HG03460 (cell line): ENCODE results near the gene CMSS1.

ENCODE experiments used
- ATAC-seq: cut with Tn5 transposase; IDR thresholded peaks from one replicate; pipeline ENCODE4 v1.9.1; 2021; ENCODE audit not compliant: unreplicated experiment

CMSS1 gene

DNA sequence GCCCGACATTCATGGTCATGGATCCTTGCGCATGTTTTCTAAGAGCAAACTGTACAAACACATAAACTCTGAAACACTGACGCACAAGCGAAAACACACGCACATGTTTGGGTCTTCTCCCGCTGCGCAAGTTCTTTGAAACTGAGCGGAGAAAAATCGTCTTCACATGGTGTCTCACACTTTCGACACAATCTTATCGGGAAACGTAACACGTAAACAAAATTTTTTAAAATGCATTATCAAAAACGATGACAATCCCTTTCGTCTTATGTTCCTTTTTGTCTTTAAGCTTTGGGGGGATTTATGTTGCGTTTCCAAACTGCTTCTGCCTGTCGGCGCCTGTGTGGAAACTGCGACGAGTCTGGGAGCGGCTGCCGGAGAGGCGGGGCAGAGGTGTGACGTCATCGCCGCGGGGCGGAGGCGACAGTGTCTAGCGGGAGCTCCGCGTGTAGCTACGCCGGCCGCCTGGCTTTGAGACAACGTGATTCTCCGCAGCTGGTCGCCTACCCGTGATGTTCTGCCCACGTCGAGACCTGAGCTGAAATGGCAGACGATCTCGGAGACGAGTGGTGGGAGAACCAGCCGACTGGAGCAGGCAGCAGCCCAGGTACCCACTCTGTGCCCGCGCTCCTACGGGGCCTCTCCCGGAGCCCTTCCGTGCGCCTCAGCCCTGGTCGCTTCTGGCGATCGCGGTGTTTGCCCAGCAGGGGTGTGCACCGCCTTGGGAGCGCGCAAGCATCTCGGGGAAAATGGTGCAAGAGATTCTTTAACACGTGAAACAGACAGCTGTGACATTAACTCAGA is at the start of gene CMSS1:
CMSS1 (plus strand) TSS at position 426 of the 804 bp plus-strand sequence.
- ATAC-seq = peak; percentile 98

DNA sequence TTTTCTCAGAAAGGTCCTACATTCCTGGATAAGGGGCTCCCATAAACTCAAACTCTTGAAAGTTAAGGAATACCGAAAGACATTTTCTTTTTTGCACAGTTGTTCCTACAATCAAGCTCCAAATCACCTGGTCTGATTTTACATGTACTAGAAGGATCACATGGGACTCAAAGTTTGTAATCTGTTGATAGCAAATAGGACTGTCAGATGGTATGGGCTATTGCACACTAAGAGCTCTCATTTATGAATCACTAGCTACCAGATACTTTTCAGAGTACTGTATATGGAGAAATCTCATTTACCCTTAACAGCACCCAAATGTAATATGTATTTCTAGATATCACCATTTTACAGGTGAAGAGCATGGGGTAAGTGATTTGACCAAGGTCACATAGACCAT is 49.5 kb upstream of the CMSS1 start:
- ATAC-seq = no peak

DNA sequence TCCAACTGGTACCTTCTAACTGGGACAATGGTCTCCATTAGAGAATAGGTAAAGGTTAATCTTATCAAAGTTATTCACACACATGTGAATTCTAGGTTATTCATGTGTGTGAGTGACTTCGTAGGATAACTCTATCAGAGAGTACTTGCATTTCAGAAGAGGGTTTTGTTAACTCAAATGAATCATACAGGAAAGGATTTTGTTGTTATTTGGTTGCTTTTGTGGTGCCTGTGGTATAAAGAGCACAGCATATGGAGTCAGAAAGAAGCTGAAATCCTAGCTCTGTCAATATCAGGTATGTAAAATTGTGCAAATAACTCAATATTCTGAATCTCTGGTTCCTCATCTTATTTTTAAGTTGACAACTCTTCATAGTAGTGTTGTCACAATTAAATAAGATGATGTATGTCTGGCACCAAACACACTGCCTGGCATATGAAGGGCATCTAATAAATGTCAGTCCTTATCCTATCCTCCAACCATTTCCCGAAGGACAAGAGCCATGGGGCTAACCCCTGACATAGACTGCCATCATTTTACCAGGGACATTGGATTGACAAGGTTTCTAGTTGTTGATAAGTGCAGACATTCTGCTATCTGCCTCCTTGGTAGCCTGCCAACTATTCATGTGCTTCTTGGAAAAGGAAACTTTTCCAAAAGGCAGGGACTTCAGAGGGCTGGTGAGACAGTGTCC is 48.7 kb upstream of the CMSS1 start:
- no peak for ATAC-seq

DNA sequence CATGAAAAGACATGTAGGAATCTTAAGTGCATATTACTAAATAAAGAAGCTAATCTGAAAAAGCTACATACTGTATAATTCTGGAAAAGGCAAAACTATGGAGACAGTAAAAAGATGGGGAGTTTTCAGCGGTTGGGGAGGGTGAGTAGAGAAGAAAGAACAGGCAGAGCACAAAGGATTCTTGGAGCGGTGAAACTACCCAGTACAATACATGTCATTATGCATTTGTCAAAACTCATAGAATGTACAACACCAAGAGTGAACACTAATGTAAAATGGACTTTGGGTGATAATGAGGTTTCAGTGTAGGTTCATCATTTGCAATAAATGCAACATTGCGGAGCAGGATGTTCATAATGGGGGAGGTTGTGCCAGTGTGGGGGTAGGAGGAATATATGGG is 45.5 kb upstream of the CMSS1 start:
- no peak for ATAC-seq

DNA sequence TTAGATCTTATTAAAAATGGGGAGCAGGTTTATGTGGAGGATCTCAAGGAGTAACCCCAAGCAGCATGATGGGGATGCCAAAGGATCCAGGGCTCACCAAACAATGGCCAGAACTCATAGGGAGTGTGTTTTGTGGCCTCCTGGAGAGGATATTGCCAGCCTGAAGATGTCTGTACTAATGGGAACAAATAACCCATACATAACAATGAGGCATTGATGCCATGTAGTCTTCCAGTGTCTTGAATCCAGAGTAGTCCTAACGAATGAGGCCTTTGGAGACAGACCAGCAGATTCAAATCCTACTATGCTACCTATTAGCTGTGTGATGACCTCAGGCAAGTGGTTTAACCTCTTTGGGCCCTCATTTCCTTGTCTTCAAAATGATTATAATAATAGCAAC is 45.0 kb upstream of the CMSS1 start:
- ATAC-seq = no peak

DNA sequence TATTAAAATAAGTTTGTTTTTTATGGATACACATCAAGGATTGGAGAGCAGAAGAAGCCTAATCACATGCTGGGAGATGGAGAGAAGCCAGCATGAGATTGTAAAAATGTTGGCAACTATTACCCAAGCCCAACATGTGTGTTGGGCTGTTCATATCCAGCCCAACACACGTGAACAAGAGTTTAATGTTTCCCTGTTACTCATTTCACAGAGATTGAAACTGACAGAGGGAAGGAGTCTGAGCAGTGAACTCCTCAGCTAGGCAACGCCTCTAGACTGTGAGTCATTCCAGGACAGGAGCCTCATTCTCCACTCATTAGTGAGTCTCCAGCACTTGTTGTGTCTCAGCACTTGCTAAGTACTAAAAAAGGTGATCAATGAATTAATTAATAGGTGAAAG is 43.2 kb upstream of the CMSS1 start:
- ATAC-seq = peak; percentile 95

DNA sequence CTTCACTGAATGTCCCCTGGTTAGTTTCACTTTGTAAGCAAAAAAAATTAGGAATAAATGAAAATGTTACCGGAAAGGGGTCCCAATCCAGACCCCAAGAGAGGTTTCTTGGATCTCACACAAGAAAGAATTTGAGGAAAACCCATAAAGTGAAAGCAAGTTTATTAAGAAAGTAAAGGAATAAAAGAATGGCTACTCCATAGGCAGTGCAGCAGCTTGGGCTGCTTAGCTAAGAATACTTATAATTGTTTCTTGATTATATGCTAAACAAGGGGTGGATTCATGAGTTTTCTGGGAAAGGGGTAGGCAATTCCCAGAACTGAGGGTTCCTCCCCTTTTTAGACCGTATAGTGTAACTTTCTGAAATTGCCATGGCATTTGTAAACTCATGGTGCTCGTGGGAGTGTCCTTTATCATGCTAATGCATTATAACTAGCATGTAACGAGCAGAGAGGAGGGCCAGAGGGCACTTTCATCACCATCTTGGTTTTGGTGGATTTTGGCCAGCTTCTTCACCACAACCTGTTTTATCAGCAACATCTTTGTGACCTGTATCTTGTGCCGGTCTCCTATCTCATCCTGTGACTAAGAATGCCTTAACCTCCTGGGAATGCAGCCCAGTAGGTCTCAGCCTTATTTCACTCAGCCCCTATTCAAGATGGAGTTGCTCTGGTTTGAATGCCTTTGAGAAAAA is 41.0 kb upstream of the CMSS1 start:
- ATAC-seq = no peak

DNA sequence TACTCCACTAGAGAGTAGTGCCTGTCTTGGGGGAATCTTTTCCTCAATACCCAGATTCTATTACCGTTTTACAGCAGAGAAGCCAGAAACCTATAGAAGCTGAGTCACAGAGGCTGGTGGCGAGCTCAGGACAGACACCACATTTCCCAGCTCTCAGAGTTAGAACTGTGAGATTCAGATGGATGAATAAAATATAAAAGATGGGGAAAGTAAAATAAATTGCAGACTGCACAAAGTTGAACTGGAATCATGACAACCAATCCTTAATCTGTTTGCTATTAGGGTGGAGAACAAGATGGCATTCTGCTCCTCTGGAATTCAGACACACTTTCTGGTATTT is 40.5 kb upstream of the CMSS1 start:
- no peak for ATAC-seq

DNA sequence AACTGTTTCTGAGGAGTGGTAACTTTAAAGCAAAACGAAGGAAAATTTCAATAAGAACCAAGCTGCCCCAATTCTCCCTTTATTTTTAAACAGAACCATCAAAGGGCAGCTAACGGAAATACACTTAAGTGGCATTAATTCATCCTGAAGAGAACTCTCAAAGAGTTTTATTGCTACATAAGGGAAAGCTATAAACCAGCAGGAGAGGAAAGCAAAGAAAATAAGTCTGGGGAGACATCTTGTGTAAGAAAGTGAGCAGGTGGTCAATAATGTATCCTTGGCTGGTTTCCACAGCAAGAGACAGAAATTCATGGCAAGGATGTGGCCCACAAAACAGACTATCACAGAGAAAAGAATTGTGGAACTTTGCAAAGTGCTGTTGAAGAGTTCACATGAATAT is 40.0 kb upstream of the CMSS1 start:
- no peak for ATAC-seq

DNA sequence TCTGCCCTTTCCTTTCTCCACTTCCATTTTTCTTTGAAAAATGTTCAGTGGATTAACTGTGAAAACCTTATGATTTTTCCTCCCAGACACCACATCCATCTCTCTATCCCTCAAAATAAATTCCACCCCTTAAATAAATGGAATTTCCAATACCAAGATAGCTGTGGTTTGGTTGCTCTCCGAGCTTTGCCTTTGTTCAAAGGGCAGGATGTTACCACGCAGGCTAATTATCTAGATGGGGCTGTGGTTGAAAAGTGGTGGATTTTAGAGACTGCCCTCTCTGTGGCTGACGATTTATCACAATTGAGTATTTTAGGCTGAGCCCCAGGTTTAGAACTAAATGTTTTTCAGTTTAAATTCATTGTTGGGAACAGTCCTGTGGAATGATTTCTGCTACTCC is 36.9 kb upstream of the CMSS1 start:
- ATAC-seq = no peak

DNA sequence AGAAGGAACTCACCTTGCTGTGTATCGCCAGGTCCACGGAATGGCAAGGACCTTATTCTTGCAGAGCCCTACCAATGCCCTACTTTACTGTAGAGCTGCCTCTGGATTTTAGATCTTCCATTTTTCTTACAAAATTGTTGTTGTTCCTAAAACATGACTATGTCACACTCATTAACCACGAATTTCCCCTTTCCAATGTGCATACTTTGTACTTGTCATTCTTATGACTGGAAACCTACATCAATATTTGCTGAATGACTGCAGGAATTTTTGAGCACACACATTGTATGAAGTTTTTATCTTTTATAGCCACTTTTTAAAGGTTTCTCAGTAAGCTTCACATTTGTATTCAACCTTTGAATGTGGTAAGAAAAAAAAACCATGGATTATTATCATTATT is 35.9 kb upstream of the CMSS1 start:
- no peak for ATAC-seq

DNA sequence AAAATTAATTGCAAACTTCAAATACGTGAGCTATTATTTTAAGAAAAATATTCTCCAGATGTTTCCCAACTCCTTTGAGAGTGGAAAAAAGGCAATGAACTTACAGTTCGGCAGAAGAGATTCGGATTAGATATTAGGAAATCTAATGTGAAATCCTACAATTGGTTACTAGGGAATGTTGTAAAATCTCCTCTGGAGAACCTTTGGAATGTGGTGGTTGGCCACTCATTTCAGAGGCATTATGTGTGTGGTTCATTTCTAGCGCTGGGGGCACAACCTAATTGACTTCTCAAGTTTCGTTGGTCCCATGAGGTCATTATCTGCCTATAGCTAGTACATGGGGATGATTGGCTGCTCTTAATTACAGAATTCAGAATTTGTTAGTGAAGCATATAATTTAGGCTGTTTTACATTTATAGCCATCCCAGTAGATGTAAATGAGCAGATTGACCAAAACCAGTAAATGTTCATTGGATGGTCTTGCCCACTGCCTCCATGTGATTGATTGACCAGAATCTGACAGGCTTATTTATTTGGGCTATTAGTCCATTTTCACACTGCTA is 34.6 kb upstream of the CMSS1 start:
- no peak for ATAC-seq

DNA sequence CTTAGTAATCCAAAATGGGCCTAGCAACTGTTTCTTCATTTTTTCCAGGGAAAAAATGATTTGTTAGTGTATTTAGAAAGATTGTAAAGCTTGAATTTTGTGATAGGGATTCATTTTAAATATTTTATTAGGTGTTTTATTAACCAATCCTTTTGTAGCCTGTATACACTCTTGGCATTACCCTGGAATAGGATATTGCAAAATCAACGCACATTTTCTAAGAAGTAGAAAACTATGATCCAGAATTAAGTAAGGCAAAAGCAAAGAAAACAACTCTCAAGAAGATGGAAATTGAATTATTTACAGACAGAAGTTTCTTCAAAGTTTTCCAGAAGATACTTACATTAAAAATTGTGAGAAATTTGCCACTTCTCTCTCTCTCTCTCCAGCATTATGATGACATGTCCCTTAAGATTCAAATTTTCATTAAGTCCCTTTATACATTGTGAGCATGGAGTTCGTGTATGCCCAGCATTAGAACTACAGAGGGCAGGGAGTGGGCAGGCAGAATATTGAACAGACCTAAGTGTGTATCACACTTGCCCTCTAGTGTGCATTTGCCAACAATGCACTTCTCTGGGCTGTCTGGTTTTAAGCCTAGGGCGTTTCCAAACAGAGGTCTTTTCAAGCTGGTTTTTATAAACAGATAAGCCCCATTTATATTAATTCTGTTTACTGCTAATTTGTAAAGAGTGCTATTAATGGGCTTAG is 28.5 kb upstream of the CMSS1 start:
- ATAC-seq = peak; percentile 90

DNA sequence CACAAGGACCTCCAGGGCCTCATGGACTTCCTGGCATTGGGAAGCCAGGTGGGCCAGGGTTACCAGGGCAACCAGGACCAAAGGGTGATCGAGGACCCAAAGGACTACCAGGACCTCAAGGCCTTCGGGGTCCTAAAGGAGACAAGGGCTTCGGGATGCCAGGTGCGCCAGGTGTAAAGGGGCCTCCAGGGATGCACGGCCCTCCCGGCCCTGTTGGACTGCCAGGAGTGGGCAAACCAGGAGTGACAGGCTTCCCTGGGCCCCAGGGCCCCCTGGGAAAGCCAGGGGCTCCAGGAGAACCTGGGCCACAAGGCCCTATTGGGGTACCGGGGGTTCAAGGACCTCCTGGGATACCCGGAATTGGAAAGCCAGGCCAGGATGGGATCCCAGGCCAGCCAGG is 23.2 kb upstream of the CMSS1 start:
- ATAC-seq = no peak

DNA sequence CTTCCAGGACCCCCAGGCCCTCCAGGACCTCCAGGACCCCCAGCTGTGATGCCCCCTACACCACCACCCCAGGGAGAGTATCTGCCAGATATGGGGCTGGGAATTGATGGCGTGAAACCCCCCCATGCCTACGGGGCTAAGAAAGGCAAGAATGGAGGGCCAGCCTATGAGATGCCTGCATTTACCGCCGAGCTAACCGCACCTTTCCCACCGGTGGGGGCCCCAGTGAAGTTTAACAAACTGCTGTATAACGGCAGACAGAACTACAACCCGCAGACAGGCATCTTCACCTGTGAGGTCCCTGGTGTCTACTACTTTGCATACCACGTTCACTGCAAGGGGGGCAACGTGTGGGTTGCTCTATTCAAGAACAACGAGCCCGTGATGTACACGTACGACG is 22.1 kb upstream of the CMSS1 start:
- no peak for ATAC-seq

DNA sequence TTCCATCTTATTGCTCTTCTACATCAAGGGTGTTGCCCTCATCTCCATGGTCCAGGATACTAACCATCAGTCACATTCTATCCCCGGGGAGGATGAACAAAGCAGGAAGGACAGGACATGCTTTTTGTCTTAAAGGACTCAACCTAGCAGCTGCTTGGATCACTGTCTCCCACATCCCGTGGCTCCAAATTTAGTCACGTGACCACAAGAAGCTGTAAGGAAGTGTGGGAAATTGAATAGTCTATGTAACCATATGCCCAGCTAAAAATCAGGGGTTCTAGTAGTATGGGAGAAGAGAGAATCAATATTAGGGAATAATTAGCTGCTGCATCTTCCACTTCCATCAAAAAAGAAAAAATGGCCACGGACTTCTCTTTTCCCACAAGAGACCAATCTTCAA is 18.2 kb upstream of the CMSS1 start:
- ATAC-seq = no peak

DNA sequence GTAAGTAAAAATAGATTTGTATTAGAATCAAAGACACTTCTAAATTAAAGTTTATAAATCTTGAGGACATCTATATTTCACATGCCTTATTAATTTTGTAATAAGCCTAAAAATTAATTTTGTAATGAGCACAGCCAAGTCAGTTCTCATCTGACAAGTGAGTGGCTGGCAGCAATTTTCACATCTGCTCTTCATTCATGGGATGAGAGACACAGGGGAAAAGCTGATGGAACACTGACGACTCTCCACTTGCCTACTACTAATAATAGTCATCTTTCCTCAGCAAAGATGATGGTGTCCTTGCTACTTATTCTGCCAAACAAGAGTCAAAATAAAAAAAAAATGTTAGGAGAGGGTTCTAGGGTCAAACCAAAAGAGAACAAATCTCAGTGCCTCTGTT is 14.4 kb upstream of the CMSS1 start:
- ATAC-seq = no peak

DNA sequence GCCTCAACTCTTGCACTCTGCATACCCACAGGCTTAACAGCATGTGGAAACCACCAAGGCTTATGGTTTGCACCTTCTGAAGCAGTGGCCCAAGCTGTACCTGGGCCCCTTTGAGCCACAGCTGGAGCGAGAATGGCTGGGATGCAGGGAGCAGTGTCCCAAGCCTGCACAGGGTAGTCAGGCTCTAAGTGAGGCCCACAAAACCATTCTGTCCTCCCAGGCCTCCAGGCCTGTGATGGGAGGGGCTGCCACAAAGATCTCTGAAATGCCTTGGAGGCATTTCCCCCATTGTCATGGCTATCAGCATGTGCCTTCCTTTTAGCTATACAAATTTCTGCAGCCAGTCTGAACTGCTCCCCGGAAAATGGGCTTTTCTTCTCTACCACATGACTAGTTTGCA is 12.5 kb upstream of the CMSS1 start:
- no peak for ATAC-seq

DNA sequence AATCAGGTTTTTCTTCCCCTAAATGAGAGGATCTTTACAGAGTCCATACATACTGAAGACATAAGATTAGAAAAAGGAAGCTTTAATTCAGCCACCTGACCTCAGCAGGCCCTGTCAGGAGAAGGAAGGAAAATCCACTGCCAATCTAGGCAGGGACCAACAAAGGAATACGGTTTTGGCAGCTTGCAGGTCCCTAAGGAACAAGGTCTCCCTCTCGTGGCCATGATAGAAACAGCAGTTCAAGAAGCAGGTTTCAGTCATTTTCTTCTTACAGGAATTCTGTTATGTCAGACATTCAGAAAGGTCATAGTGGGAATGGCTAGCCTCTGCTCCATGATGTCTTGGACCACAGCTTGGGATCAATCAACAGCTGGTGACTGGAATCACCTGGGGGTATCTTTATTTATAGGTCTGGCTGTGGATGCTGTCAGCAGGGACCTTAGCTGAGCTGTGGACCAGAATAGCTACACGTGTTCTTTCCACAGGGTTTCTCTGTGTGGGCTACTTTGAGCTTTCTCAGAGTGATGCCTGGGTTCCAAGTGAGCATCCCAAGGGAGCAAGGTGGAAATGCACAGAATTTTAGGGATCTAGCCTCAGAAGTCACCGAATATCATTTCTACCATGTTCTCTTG is 9.4 kb upstream of the CMSS1 start:
- ATAC-seq = no peak

DNA sequence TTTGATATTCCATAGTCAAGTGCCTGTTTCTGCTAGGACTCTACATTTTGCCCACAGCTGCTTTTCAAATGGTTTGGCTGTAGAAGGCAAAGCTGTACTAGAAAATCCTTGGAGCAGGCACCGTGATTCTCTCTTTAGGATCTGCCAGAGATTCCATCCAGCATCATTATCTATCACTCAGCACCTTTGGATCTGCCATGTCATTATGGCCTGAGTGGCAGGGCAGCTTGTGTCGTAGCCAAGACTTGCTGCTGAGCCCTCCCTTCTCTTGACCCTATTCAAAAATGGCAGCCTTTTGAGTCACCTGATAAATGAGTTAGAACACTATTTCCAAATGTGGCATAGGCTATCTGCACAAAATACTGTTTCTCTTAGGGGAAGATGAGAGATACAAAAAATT is 8.1 kb upstream of the CMSS1 start:
- no peak for ATAC-seq

DNA sequence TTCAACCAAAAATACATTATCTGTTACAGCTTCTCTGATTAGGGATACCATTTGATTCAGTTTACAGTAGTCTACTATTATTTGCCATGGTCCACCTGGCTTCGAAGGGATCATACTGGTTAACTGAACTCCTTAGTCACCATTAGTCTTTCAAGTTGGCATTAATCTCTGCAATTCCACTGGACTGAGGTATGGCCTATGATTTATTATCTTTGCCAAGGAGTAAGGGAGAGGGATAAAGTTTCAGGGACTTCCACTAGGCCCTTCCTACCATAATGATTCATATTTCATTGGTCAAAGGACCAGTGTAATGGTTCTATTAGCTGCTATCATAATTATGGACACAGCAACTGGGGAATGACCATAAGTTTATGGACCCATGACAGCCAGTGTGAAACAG is 7.3 kb upstream of the CMSS1 start:
- no peak for ATAC-seq
